PC-9 (cell line): ENCODE data around the gene PIK3R5. TPM values are rescaled to one million over a fixed set of nuclear protein-coding genes. Genes with fewer than 3 reads are reported as not detected.

Experiments used
- BruUV-seq: library from RNA; stranded (reverse); fragments of 400-500 nt; replicated peaks from 2 replicates; lab custom pipeline; 2021; lab: Mats Ljungman, UMichigan
- CTCF ChIA-PET: fragments of 300-600 bp; sonication (Branson Sonifier 250); formaldehyde crosslinking; loops from one replicate; lab custom pipeline; 2022; ENCODE audit warnings: antibody characterized with exemption; lab: Charles Lee
- POLR2A ChIA-PET: fragments of 300-600 bp; sonication (Branson Sonifier 250); formaldehyde crosslinking; loops from one replicate; lab custom pipeline; 2022; ENCODE audit warnings: antibody characterized with exemption; ENCODE audit not compliant: unreplicated experiment; lab: Charles Lee
- DNase-seq, 2 experiments: peaks; one replicate each; pipeline versions ENCODE4 v3.0.0 to v3.0.0-alpha.2; 2015 to 2022; ENCODE audit warnings: mixed read lengths in 1 of 2
- H2AFZ ChIP-seq: fragments of 200-600 bp; sonication (generic); 2 replicates; pipeline ENCODE4 v1.8.1; 2017; ENCODE audit warnings: antibody characterized with exemption
- H3F3A ChIP-seq: fragments of 200-600 bp; sonication (generic); 2 replicates; pipeline ENCODE4 v1.8.1; 2017; ENCODE audit warnings: antibody characterized with exemption, mild to moderate bottlenecking, low read depth; ENCODE audit not compliant: insufficient read depth
- H3K27ac ChIP-seq: fragments of 200-600 bp; sonication (generic); 2 replicates; pipeline ENCODE4 v1.6.1; 2016; ENCODE audit warnings: mixed run types
- H3K27me3 ChIP-seq: fragments of 200-600 bp; sonication (generic); 2 replicates; pipeline ENCODE4 v1.6.1; 2016; ENCODE audit warnings: low read depth, mixed run types; ENCODE audit not compliant: insufficient read depth
- H3K36me3 ChIP-seq: fragments of 200-600 bp; sonication (generic); 2 replicates; pipeline ENCODE4 v1.6.1; 2016; ENCODE audit warnings: low read depth, mixed run types
- H3K4me1 ChIP-seq: fragments of 200-600 bp; sonication (generic); replicated peaks from 2 replicates; pipeline ENCODE4 v1.6.1; 2016; ENCODE audit warnings: mixed run types; ENCODE audit not compliant: insufficient read depth
- H3K4me2 ChIP-seq: fragments of 200-600 bp; sonication (generic); 2 replicates; pipeline ENCODE4 v1.6.1; 2017; ENCODE audit warnings: mixed run types
- H3K4me3 ChIP-seq: fragments of 200-600 bp; sonication (generic); 2 replicates; pipeline ENCODE4 v1.6.1; 2016; ENCODE audit warnings: mixed run types
- H3K79me2 ChIP-seq: fragments of 200-600 bp; sonication (generic); 2 replicates; pipeline ENCODE4 v1.6.1; 2017; ENCODE audit warnings: low read depth, mixed run types
- H3K9me2 ChIP-seq: fragments of 200-600 bp; sonication (generic); 2 replicates; pipeline ENCODE4 v1.8.1; 2017; ENCODE audit warnings: mild to moderate bottlenecking; ENCODE audit not compliant: insufficient read depth
- H3K9me3 ChIP-seq: fragments of 200-600 bp; sonication (generic); 2 replicates; pipeline ENCODE4 v1.8.1; 2016; ENCODE audit warnings: low read depth; ENCODE audit not compliant: insufficient read depth
- H4K20me1 ChIP-seq: fragments of 200-600 bp; sonication (generic); 2 replicates; pipeline ENCODE4 v1.8.1; 2017; ENCODE audit not compliant: insufficient read depth
- CTCF ChIP-seq: fragments of 200-600 bp; sonication (generic); conservative IDR thresholded peaks from 2 replicates; pipeline ENCODE4 v1.6.1; 2017; ENCODE audit warnings: mixed run types, antibody characterized with exemption, mild to moderate bottlenecking, moderate library complexity
- EZH2 ChIP-seq: fragments of 200-600 bp; sonication (generic); IDR thresholded peaks from 2 replicates; pipeline ENCODE4 v1.8.0; 2017; ENCODE audit warnings: antibody characterized with exemption, low read depth
- intact Hi-C: fragments of 100-400 bp; cut with micrococcal nuclease; formaldehyde crosslinking; loops from one replicate; pipeline ENCODE4 v1.10.0; 2022; ENCODE audit not compliant: unreplicated experiment
- total RNA-seq: library from RNA; stranded (reverse); gene quantifications from 2 replicates; pipeline ENCODE4 v1.2.3, GENCODE V29; 2021

PIK3R5 gene
- total RNA-seq, 1 experiment from 2014 or later = not detected

GRCh38 chr17:8934346-8934745 is 31.2 kb downstream of the PIK3R5 start:
- Histone ChIP-seq H3K27me3 (peaks cover 17% of the 10 kb centered on the region), H4K20me1 (no peaks in the 10 kb centered on the region), H2AFZ (no peak overlapping the region), H3K27ac (no peak overlapping the region), H3K79me2 (no peaks in the 10 kb centered on the region), H3K9me2 (no peaks in the 10 kb centered on the region), H3K4me1 (no peaks in the 10 kb centered on the region), H3K9me3 (no peaks in the 10 kb centered on the region), H3K4me2 (no peak overlapping the region), H3K4me3 (no peak overlapping the region), H3F3A (no peaks in the 10 kb centered on the region), H3K36me3 (no peaks in the 10 kb centered on the region)
- TF ChIP-seq EZH2 = no peak
- TF ChIP-seq CTCF = no peak
- intact Hi-C loops = no loop called here
- no TSS peak for BruUV-seq
- ChIA-PET CTCF (no interaction called here), POLR2A (no interaction called here)
- no peak for DNase-seq

DNA sequence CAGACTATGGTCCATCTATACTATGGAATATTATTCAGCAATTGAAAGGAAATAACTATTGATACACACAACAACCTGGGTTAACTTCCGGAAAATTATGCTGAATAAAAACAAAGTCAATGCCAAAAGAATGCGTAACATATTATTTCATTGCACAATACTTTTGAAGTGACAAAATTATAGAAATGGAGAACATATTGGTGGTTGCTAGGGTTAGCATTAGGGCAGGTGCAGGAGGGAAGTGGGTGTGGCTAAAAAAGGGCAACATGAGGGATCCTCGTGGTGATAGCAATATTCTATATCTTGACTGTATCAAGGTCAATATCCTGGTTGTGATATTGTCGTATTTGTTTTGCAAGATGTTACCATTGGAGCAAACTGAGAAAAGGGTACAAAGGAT is 34.9 kb downstream of the PIK3R5 start:
- Histone ChIP-seq H3K9me3 (no peaks in the 10 kb centered on the region), H4K20me1 (no peaks in the 10 kb centered on the region), H2AFZ (no peak overlapping the region), H3K27me3 (no peaks in the 10 kb centered on the region), H3F3A (no peaks in the 10 kb centered on the region), H3K9me2 (no peaks in the 10 kb centered on the region), H3K4me1 (no peaks in the 10 kb centered on the region), H3K4me2 (no peak overlapping the region), H3K36me3 (no peaks in the 10 kb centered on the region), H3K4me3 (no peak overlapping the region), H3K27ac (no peak overlapping the region), H3K79me2 (no peaks in the 10 kb centered on the region)
- intact Hi-C loops = no loop called here
- BruUV-seq = no TSS peak
- CTCF ChIA-PET = no interaction called here
- POLR2A ChIA-PET = no interaction called here
- DNase-seq = no peak
- no peak for TF ChIP-seq CTCF
- TF ChIP-seq EZH2 = no peak

DNA sequence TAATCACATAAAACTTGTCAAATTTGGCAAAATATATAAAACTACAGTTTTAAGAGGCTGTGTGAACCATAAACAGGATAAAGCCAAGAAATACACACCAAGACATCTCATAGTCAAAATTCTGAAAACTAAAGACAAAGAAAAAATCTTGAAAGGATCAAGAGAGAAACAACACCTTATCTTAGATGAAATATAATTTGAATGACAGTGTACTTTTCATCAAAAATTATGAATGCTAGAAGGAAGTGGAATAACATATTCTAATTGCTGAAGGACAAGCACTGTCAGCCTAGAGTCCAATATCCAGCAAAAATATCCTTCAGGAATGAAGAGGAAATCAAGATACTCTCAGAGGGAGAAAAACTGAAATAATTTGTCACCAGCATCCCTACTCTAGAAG is 37.2 kb downstream of the PIK3R5 start:
- Histone ChIP-seq H3K27me3 (peaks cover 2% of the 10 kb centered on the region; the same call in 1 of the 2 replicates), H3K27ac (no peak overlapping the region), H3F3A (no peaks in the 10 kb centered on the region), H3K9me3 (no peaks in the 10 kb centered on the region), H2AFZ (no peak overlapping the region), H4K20me1 (no peaks in the 10 kb centered on the region), H3K4me2 (no peak overlapping the region), H3K4me3 (no peak overlapping the region), H3K4me1 (no peaks in the 10 kb centered on the region), H3K79me2 (no peaks in the 10 kb centered on the region), H3K9me2 (no peaks in the 10 kb centered on the region), H3K36me3 (no peaks in the 10 kb centered on the region)
- DNase-seq = no peak
- CTCF ChIA-PET = no interaction called here
- TF ChIP-seq EZH2 (no peak), CTCF (no peak)
- intact Hi-C loops = no loop called here
- BruUV-seq = no TSS peak
- POLR2A ChIA-PET = no interaction called here
